Smooth muscle cell of the brain vasculature (primary cell): ENCODE results near the gene C2orf69.
A peak's percentile ranks its signal among the peaks of the same experiment; 100 is the strongest.
"Not testable (repeated sequence)": the region's sequence is repeated elsewhere in the genome, so short reads cannot be mapped to it uniquely, and the experiment has no call there.

Experiments
- DNase-seq: peaks from one replicate; pipeline ENCODE4 v3.0.0-alpha.2; 2012; ENCODE audit warnings: low read depth, low spot score

The C2orf69 gene, protein sequence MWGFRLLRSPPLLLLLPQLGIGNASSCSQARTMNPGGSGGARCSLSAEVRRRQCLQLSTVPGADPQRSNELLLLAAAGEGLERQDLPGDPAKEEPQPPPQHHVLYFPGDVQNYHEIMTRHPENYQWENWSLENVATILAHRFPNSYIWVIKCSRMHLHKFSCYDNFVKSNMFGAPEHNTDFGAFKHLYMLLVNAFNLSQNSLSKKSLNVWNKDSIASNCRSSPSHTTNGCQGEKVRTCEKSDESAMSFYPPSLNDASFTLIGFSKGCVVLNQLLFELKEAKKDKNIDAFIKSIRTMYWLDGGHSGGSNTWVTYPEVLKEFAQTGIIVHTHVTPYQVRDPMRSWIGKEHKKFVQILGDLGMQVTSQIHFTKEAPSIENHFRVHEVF

DNA sequence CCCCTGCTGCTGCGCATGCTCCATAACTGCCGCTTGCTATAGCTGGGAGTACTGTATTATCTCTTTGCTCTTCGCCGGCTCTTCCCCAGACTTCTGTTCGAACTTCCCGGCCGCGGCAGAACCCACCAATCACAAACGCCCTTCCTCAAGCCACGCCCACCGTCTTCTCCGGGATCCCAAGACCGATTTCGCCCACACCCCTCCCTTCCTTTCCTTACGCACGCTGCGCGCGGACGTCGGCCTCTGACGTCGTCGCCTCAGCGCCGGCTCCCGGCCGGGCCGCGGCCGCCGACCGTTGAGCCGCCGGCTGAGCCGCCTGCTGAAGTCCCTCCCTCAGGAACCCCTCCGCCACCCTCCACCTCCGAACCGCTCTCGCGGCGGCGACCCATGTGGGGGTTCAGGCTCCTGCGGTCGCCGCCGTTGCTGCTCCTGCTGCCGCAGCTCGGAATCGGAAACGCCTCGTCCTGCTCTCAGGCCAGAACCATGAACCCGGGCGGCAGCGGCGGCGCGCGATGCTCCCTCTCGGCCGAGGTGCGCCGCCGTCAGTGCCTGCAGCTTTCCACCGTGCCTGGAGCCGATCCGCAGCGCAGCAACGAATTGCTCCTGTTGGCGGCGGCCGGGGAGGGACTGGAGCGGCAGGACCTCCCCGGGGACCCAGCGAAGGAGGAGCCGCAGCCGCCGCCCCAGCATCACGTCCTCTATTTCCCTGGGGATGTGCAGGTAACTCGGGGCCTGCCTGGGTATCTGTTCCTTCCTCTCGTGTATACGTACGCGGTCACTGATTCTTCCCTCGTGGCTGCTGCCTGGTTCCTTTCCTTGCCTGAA, at the start of gene C2orf69:
Gene C2orf69, plus strand, starts transcription at position 242 of the 825 bp plus-strand sequence. Its CDS starts 146 bp downstream, at position 388.
- DNase-seq: peak; percentile 96

GRCh38 chr2:199862788-199863187, 48.3 kb upstream of the C2orf69 start:
- DNase-seq: no peak

DNA sequence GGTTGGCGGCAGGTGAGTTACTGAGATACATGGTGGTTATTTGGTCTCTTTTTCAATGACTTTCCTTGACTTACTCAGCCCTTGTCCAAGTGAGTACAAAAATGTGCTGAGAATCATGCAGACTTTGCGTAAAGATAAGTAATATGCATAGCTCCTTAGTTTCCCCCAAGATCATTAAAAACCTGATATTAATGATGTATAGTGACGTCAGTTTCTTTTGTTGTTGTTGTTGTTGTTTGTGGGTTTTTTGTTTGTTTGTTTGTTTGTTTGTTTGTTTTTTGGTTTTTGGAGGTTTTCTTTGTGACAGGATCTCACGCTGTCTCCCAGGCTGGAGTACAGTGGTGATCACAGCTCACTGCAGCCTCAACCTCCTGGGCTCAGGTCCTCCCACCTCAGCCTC, 45.2 kb upstream of the C2orf69 start:
- DNase-seq: no peak

GRCh38 chr2:199868431-199869226, 42.5 kb upstream of the C2orf69 start:
- DNase-seq: no peak

- no peak for DNase-seq
Measured at GRCh38 chr2:199869227-199869541, 41.9 kb upstream of the C2orf69 start.

GRCh38 chr2:199869653-199870052, 41.4 kb upstream of the C2orf69 start:
- no peak for DNase-seq

GRCh38 chr2:199870581-199870980, 40.5 kb upstream of the C2orf69 start:
- DNase-seq: no peak

GRCh38 chr2:199874209-199874608, 36.9 kb upstream of the C2orf69 start:
- DNase-seq: no peak

DNA sequence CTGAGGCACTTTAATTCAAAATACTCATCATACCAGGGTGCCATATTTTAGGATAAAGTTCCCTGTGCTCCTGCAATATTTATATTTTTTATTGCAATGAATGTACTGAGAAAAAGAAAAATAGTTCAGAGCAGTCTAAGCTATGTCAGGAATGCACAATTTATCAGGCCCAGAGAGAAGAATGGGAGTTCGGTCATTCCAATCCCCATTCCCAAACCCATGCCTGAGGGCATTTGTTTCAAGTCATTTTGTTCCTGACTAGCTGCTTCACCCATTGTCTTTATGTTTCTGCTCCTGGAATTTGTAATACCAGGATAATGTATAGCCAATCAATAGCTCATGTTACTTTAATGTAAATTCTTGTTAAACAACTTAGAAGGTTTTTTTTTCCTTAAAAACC, 35.7 kb upstream of the C2orf69 start:
- DNase-seq: no peak

DNA sequence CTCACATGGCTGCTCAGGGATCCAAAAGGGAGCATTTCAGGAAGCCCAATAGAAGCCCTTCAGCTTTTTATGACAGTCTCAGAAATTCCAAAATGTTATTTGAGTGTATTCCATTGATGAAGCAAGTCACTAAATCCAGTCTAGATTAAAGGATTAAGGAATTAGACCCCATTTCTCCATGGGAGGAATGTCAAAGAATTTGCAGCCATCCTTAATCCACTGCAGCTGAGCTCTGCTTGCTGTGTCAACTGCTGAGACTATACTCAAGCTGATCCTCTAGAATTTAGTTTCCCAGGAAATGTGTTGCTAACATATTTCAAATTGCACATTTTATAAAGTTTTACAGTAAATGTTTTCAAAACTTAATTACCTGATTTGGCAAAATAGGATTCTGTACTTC, 28.4 kb upstream of the C2orf69 start:
- no peak for DNase-seq

DNA sequence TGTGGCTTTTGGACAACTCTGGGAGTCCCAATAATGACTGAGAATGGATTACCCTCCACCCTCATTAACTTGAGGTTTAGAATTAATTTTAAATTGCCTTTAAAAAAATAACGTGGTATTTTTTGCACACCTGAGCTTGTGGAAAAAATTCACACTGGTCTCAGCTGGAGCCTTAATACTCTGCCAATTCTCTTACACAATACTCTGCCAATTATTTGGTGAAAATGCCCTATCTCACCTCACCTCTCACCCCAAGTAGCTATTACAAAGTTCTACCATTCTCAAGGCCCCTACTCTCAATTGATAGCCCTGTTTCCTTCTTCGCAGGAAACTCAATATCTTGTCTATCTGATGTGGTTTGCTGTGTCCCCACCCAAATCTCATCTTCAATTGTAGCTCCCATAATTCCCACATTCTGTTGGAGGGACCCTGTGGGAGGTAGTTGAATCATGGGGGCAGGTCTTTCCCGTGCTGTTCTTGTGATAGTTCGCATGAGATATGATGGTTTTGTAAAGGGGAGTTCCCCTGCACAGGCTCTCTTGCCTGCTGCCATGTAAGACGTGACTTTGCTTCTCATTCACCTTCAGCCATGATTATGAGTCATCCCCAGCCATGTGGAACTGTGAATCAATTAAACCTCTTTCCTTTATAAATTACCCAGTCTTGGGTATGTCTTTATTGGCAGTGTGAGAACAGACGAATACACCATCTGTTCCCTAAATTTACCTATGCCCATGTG, 27.4 kb upstream of the C2orf69 start:
- DNase-seq: no peak

DNA sequence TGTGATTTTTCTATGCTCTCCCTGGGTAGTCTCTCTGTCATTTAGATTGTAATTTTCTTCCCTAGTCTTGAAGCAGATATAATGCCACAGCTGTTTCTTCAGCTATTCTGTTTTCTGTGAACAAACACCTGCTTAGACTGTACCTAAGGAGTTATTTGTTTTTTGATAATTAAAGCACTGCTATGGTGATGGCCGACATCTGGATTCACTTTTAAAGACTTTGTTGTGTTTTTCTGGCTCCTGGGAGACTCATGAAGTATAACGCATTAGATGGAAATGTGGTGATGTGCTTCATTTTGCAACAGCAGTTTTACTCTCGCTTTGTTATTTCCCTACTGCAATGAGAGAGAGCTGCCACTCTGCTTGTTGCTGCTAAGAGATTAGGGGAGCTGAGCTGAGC, 15.7 kb upstream of the C2orf69 start:
- no peak for DNase-seq

DNA sequence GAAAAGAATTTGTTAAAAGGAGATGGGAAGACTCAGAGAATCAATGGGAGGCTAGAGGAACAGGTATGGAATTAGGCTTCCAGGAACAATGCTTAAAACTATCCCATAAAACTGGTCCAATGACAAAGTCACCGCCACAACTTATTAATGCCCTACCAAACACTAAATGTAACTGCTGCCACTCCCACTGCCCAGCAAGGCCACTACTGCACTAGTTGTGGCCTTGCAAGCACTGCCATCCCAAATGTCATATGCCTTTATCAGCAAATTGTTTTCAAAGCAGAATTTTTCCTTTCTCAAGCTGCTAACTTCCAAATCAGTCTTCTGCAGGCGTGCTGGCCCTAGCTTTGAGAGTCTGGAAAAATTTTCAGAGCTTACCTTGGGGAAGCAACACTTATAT, 14.5 kb upstream of the C2orf69 start:
- no peak for DNase-seq

GRCh38 chr2:199901942-199902341, 9.2 kb upstream of the C2orf69 start:
- no peak for DNase-seq

- no peak for DNase-seq
Measured at GRCh38 chr2:199902486-199903110, 8.5 kb upstream of the C2orf69 start.

DNA sequence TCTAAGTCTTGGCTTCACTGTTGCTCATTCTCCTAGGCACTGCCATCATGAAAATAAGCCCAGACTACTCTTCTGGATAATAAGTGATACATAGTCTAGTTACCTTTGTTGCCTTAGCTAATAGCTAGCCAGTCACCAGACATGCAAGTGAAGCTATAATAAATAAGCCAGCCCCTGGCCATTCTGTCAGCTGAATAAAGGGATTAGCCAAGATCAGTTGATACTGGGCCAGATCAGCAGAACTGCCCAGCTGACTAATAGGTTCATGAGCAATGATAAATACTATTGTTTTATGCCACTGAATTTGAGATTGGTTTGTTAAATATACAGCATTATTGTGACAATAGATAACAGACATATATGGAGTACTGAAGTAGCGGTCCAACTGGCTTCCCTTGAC, 8.0 kb upstream of the C2orf69 start:
- DNase-seq: no peak

DNA sequence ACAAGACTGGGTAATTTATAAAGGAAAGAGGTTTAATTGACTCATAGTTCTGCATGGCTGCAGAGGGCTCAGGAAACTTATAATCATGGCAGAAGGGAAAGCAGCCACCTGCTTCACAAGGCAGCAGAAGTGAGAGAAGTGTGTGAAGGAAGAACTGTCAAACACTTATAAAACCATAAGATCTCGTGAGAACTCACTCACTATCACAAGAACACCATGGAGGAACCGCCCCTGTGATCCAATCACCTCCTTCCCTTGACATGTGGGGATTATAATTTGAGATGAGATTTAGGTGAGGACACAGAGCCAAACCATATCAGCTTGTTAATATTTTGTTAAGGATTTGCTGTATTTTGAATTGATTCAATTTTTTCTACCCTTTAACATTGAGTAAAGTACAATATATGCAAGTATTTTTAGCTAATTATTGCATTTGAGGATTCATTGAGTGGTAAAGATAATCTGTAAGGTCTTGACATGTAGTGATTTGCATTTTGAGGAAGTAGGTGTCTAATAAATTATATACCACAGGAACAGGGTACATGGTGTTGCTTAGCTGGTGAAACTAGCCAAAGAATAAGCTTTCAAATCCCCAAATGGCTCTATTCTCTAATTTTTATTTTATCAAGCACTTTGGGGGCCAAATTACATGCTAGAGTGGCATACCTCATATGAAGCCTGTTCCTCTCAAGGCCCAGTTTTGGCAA, 3.9 kb upstream of the C2orf69 start:
- no peak for DNase-seq

DNA sequence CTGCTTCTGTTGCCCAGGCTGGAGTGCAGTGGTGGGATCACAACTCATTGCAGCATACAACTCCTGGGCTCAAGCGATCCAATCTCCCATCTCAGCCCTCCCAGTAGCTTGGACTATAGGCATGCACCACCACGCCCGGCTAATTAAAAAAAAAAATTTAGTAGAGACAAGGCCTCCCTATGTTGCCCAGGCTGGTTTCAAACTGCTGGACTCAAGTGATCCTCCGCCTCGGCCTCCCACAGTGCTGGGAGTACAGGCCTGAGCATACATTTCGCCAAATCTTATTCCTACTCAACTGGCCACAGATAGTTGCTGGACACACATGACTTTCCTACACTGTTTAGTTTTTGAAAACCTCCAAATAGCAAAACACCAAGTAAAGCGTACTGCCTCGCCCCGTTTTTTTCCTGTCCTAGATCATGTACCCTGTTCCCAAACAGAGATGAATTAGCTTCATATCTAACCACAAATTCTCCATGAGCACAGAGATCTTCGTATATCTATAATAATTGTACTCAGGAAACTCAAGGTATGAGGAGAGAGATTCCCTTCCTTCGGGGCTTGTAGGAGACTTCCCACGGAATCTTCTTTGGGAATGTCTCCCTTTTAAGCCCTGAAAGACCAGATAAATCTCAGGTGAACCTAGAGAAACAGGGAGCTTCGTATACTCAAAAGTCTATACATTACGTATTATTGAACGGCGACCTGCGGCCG, 598 bp upstream of the C2orf69 start:
- no peak for DNase-seq

DNA sequence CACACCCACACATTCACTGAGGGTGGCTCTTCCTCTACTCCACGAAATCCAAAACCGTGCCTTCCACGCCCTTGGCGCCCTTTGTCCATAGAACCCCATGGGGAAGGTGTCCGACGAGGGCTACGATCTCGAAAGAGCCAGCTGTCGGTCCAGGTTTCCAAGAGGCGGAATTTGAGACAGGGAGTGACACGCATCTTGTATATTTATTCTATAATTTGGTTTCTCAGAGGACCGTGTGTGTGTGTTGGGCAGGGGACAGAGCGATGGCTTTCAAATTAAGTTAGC, 726 bp downstream of the C2orf69 start:
- DNase-seq: peak; percentile 3

GRCh38 chr2:199912553-199913114, 1.5 kb downstream of the C2orf69 start:
- not testable (repeated sequence) for DNase-seq
